ENCODE results near the gene NRIP2. TPM values are rescaled to one million over a fixed set of nuclear protein-coding genes. Genes with fewer than 3 reads are reported as not detected.

Gene NRIP2
- total RNA-seq, 1 donor from 2014 or later, result 9.7 TPM

DNA sequence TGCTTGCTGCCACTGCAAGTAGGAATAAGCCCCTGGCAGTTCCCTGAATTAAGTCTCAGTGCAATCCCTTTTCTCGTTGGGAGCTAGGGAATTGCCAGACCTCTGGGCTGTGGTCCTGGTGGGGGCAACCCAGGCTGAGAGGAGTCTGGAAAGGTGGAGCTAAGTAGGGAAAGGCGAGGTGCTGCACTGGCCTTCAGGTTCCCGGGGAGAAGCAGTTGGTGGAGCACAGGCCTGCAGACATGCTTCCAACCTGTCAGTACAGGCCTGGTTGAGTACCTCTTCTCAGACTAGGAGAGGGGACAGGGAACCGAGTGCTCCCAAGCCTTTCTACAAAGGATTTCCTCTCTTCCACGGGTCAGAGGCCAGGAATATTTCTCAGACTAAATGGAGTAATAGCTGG is 1.5 kb downstream of the NRIP2 start:
- H3K27ac ChIP-seq, result no peak overlapping the region
- no peaks in the 10 kb centered on the region for H3K9me3 ChIP-seq
- peaks cover 0 to 5% of the 10 kb centered on the region in 2 donors for H3K4me1 ChIP-seq
- intact Hi-C loops (cut with DNase I), result no loop called here
- no peaks in the 10 kb centered on the region for H3K27me3 ChIP-seq
- no peak overlapping the region for H3K4me3 ChIP-seq
- H3K36me3 ChIP-seq, result peaks cover 3 to 18% of the 10 kb centered on the region in 2 donors
- DNase-seq (ENCODE audit: low spot score in 2 of 2), result no peak
- TF ChIP-seq, protein P1, sequence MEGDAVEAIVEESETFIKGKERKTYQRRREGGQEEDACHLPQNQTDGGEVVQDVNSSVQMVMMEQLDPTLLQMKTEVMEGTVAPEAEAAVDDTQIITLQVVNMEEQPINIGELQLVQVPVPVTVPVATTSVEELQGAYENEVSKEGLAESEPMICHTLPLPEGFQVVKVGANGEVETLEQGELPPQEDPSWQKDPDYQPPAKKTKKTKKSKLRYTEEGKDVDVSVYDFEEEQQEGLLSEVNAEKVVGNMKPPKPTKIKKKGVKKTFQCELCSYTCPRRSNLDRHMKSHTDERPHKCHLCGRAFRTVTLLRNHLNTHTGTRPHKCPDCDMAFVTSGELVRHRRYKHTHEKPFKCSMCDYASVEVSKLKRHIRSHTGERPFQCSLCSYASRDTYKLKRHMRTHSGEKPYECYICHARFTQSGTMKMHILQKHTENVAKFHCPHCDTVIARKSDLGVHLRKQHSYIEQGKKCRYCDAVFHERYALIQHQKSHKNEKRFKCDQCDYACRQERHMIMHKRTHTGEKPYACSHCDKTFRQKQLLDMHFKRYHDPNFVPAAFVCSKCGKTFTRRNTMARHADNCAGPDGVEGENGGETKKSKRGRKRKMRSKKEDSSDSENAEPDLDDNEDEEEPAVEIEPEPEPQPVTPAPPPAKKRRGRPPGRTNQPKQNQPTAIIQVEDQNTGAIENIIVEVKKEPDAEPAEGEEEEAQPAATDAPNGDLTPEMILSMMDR (IDR thresholded peaks at IDR 0.05), result no peak

GRCh38 chr12:2832550-2833127 is 2.2 kb downstream of the NRIP2 start:
- no peaks in the 10 kb centered on the region for H3K27me3 ChIP-seq
- peaks cover 9 to 22% of the 10 kb centered on the region in 2 donors for H3K36me3 ChIP-seq
- no peak overlapping the region for H3K27ac ChIP-seq
- no peak overlapping the region for H3K4me3 ChIP-seq
- TF ChIP-seq, protein P1 (IDR thresholded peaks at IDR 0.05), result no peak
- H3K4me1 ChIP-seq, result peaks cover 0 to 5% of the 10 kb centered on the region in 2 donors
- H3K9me3 ChIP-seq, result no peaks in the 10 kb centered on the region
- intact Hi-C loops (cut with DNase I), result no loop called here
- DNase-seq (ENCODE audit: low spot score in 2 of 2), result no peak

DNA sequence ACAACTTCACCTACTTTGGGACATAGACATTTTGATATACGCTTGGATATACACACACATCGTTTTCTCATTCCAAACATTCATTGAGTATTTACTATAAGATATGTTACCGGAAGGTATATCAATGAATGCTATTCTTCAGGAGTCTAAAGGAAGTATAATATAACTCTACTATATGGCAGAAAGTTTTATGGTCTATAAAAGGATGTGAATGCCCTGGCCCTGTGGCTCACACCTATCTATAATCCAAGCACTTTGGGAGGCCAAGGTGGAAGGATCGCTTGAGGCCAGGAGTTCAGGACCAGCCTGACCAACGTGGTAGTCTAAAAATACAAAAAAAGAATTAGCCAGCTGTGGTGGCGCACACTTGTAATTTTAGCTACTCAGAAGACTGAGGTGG is 5.6 kb downstream of the NRIP2 start:
- intact Hi-C loops (cut with DNase I), result no loop called here
- peaks cover 42 to 55% of the 10 kb centered on the region in 2 donors for H3K36me3 ChIP-seq
- H3K4me1 ChIP-seq, result no peaks in the 10 kb centered on the region
- no peak overlapping the region for H3K27ac ChIP-seq
- TF ChIP-seq, protein P1 (IDR thresholded peaks at IDR 0.05), result no peak
- H3K4me3 ChIP-seq, result no peak overlapping the region
- DNase-seq (ENCODE audit: low spot score in 2 of 2), result no peak
- no peaks in the 10 kb centered on the region for H3K9me3 ChIP-seq
- H3K27me3 ChIP-seq, result no peaks in the 10 kb centered on the region

- Histone ChIP-seq H3K4me1 (no peaks in the 10 kb centered on the region), H3K4me3 (no peak overlapping the region), H3K9me3 (no peaks in the 10 kb centered on the region), H3K36me3 (peaks cover 63 to 79% of the 10 kb centered on the region in 2 donors), H3K27ac (no peak overlapping the region), H3K27me3 (no peaks in the 10 kb centered on the region)
- TF ChIP-seq, protein P1 (IDR thresholded peaks at IDR 0.05), result no peak
- no peak for DNase-seq (ENCODE audit: low spot score in 2 of 2)
- intact Hi-C loops (cut with DNase I), result no loop called here
These were observed 7.9 kb downstream of the NRIP2 start for GRCh38 chr12:2826721-2827515.

- H3K27me3 ChIP-seq, result no peaks in the 10 kb centered on the region
- peaks cover 72 to 87% of the 10 kb centered on the region in 2 donors for H3K36me3 ChIP-seq
- H3K9me3 ChIP-seq, result no peaks in the 10 kb centered on the region
- no peaks in the 10 kb centered on the region for H3K4me1 ChIP-seq
- no peak for DNase-seq (ENCODE audit: low spot score in 2 of 2)
- no peak overlapping the region for H3K27ac ChIP-seq
- H3K4me3 ChIP-seq, result no peak overlapping the region
- intact Hi-C loops (cut with DNase I), result no loop called here
- TF ChIP-seq, protein P1 (IDR thresholded peaks at IDR 0.05), result no peak
These were observed 8.8 kb downstream of the NRIP2 start for GRCh38 chr12:2826036-2826435.

Data from ascending aorta (tissue), 2 donors.